ENCODE measurements around the gene AMMECR1.

AMMECR1 gene

DNA sequence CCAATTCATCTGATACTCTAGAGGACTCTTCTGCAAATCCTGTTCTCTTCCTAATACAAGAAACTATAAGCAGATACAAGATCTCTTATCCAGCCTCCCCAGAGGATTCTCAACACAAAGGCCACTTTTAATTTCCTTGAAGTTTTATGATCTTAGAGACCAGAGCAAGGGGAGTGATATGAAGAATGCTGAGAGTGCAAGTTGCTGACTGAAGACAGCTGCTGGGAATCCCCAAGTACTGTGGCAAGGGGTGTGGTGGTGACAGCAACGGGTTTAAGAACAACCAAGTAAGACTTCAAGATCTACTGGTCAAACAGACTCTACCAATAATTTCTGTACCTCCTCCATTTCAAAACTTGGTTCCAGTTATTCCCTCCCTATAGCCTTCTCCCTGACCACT is 7.0 kb downstream of the AMMECR1 start:
- DNase-seq, result no peak

DNA sequence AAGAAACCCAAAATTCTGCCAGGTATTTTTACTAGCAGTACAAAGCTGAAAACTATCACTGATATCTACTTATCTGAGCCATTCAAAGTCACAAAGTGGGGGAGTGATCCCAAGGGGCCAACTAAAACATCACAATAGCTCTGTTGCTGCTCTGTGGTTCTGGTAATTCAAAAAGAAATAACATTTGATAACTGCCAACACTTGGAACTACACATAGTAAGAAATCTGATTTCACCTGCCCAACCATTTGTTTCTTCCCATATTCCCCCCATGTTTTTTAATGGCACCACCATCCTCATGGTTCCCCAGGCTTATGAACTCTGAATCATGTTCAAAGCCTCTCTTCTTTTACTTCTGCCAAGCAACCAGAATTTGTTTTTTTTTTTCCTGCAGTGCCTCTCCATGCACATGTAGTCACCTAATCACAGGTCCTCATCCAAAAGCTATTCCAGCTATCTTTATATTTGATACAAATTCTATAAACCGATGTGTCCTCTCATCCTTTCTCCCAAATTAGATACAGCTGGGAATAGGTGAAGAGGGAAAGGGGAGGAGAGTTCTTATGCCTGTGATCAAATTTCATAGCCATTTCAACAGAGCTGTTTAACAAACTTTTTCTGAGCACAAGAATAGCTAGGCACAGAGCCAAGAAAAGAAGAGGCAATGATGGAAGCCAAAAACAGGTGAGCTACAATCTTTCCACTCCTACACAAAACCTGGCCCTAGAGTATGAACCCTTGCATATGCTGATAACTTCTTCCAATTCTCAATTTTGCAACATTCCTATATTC is 7.7 kb downstream of the AMMECR1 start:
- DNase-seq, result no peak

DNA sequence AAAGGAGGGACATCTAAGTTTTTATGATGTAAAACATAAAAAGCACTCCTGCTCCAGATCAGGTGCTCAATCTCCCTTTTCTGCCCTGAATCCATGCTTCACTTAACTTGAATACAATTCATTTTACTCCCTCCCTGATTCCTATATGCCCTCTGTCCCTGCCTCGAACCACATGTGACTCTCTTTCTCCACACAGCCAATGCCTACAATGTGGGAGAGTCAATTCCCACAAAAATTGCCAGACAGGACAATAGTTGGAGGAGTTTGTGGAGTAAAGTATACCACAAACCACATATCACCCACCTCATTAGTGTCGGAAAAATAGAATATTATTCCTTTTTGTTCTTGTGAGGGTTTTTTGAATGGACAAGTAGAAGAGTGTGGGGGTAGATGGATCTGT is 9.7 kb downstream of the AMMECR1 start:
- no peak for DNase-seq

DNA sequence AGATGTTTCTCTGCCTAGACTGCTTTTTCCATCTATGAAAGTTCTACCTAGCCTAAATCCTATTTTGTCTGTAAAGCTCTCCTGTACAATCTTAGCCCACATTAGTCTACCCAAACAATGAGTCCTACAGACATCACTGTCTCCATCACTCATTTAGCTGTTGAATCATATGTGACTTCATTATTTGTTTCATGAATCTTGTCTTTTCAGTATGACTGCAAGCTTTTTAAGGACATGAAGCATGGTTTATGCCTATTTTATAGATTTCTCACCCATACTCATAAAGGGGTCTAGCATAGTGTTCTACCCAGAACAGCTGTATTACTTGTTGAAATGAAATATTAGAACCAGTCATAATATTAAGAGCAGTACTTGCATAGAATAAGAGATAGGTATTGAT is 13.0 kb downstream of the AMMECR1 start:
- DNase-seq, result no peak

DNA sequence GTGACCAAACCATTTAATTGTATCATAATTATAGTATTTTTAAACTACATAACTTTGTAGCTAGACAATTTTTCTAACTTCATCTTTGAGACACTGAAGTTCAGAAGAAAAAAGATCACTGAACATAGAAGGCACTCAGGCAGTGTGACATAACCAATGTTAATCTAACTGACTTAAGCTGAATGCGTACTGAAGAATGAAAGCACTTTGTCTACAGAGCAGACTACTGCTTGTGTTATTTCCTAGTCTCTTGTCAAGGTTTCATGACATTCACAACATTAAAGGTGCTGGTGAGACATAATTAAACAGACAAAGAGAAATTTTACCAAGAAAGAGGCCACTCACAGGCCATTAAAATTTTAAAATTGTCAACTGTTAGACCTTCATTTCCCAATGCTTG is 13.5 kb downstream of the AMMECR1 start:
- no peak for DNase-seq

DNA sequence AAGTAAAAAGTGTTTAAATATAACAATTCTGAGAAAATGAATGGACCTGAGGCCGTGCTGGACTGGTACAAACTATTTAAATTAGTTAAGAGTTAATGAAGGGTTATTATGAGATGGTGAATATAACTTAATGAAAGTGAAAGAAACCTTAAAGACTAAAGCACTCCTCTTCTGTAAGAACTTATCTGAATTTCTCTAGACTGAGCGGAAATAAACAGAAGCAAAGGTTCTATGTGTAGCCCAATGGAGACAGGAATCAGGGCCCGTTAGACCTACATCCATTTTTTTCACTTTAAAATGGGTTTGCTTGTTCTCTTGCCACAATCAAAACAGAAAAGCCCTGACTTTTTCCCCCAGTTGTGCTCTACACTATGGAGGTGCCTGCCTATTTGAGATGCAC is 14.9 kb downstream of the AMMECR1 start:
- no peak for DNase-seq

DNA sequence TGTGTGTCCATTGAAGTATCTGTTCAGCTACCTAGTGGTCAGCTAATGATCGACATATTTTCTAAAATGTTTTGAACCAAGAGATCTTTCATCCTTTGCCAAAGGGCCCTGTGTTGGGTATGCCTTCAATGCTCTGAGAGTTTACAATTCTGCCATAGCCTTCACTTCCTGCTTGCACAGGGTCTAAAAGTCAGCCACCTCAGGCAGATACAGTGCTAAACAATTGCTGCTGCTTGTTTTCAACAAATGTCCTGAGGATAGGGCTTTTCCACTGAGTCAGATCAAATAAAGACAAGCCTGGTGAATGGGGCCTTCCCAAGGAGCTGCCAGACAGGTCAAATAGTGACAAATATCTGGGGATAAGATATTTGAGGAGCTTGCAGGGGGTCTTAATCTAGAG is 16.7 kb downstream of the AMMECR1 start:
- no peak for DNase-seq

DNA sequence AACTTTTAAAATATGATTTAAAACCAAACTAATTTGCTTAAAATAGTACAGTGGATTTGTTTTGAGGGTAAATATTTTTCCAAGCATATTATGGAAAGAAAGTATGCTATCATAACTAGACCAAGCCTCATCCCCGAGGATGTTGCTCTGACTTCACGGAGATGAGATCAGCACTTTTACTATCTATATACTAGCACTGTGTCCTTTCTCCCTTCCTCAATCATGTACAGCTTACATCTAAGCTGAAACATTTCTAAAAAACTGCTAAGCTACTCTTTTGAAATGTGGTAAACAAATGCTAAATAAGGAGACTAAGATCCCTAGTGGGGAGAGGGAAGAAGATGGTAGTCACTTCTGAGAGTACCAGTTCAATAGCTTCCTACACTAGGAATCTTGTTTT is 23.8 kb downstream of the AMMECR1 start:
- no peak for DNase-seq

DNA sequence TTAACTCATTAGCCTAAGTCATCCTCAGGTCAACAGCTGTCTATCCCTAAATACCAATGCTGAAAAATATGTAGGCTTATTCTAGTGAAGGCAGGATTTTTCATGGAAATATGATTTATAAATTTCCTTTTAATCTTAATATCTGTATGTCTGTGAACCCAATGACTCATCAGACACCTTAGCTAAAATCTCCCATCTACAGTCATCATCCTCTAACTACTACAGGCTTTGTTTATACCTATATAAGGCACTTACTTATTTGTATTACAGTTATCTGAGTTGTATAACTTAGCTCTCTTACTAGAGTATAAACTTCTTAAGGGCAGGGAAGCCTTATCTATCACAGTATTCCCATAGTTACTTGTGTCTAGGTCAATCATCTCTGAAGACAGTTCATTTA is 24.2 kb downstream of the AMMECR1 start:
- no peak for DNase-seq

DNA sequence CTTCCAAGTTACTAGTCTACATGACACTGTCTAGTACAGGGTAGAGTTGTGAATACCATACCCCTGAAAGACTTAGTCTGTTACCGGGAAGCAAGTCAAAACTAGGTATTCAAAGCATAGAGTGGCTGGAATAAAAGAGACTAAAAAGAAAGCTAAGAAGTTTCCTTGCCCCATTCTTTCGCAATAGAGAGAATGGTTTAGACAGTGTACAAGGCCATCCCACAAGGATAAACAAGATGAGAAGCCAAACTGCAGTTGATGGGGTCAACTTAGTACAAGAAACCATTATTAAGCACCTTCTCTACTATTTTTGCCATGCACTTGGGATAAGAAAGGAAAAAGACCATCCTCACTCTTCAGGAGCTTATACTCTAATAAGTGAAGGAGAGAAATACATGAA is 30.3 kb downstream of the AMMECR1 start:
- DNase-seq, result no peak

DNA sequence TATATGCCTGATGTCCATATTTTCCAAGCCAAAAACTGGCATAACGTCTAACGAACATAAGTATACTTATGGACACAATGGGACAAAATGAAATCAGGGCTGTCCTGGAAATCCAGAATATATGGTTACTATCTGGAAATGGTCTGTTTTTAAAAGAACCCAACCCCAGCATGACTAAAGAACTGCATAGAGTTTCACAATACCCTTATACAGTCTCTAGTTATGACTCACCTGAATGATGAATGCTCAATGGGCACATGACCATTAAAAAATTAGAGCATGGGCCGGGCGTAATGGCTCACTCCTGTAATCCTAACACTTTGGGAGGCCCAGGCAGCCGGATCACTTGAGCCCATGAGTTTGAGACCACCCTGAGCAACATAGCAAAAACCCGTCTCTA is 31.8 kb downstream of the AMMECR1 start:
- no peak for DNase-seq

DNA sequence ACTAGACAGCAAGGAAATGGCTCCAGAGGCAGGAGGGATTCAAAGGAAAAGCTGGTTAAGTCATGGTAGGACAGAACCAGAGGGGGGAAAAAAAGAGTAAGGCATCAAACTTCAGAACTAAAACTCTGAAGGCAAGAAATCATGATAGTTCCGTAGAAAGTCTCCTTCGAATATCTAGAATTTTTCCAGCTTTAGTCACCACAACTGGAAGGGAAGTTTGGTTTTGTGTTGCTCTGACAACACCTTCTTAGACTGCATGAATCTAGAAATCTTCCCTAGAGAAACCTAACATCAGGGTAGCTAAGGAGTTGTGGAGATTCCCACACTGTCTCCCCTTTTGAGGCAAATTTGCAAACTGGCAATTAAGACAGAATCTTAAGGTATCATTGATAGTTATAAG is 33.7 kb downstream of the AMMECR1 start:
- DNase-seq, result no peak

DNA sequence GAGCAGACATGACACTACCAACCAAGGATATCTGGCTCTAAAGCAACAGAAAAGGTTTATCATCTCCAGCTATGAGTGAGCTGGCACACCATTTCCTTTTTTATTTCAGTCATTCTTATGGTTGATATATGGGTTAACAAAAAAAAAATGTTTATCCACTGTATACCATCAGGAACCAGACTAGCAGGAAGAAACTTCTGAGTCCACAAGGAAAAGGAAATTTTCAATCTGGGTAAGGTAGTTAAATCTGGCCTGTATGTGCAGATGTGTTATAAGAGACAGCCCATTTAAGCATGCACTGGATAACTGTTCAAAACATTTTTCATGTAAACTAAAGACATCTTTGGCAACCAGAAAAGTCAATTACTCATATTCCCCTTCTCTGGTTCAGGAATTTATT is 35.0 kb downstream of the AMMECR1 start:
- DNase-seq, result no peak

DNA sequence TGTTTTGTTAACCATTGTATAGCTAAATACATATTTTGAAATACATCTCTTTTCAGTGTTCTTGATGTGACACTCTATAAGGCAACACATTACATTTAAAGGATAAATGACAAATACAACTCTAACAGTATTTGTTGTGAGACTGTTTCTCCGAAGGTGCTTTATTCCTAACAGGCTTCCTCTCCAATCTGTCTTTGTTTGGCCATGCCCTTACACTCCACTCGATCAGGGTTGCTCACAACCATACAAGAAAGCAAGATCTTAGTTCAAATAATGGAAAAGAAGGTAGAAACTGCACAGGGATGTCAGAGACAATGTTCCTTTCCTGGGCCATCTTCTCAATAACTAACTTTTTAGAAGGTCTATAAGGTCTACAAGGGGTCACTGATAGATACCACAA is 36.5 kb downstream of the AMMECR1 start:
- no peak for DNase-seq

DNA sequence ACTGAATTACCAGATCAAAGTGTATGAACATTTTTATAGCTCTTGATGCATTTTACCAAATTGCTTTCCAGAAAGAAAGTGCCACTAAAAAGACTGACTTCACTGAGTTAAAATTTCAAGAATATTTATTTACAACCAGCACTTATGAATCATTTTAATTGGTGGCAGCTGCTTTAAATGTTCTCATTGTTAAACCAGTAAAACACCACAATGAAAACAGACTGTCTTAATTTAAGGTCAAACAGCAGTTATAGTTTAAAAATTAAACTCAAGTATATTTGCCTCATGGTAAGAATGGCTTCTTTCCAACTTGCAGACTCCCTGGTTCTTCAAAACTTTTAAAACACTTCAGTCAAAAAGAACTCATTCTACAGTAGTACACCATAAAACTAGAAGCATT is 36.9 kb downstream of the AMMECR1 start:
- DNase-seq, result no peak

DNA sequence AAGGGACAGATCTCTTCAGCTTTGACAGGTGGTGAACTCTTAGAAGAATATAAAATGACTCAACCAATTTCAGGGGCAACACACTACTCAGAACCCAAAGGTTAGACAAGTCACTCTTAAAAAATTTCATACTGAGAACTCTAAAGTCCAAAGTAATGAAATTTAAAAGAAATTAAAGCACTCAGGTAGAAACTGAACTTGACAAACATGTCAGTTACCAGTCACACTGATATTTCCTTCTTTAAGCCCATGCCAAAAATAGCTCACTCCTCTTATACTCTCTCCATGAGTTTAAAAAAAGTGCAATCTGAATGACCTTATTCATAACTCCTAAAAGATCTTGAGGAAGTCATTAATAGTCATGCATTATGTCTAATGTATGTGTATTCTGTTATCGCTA is 40.3 kb downstream of the AMMECR1 start:
- no peak for DNase-seq

DNA sequence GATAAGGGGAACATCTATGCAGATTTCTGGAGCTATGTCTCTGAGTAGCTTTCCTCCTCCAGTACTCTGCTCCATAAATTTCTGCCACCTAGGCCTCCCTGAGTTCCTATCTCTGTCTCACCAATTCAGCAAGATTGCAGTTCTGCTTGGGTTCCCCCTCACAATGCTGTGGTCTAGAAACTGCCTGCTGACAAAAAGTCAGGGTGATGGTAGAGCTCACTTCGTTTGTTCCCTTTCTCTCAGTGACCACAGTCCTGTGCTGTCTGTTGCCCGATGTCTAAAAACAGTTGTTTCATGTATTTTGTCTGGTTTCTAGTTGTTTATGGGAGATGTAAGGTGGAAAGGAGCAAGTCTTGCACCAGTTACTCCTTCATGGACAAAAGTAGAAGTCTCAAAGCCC is 41.1 kb downstream of the AMMECR1 start:
- no peak for DNase-seq

DNA sequence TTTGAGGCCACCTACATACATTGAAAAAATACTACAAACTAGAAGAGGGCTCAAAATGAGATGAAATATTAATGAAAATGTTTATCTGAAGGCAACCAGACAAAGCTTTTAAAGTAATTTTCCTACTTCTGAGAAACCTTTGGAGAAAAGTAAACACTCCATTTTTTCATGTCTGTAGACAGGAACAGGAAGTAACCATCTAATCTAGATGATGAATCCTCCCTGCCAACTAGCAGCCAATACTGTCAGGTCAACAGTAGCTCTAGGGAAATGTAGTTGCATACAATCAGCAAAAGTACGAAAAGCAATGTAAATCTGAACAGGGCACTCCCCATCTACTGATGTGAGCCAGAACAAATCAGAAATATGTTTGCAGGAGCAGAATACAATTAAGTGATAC is 49.0 kb downstream of the AMMECR1 start:
- DNase-seq, result no peak

DNA sequence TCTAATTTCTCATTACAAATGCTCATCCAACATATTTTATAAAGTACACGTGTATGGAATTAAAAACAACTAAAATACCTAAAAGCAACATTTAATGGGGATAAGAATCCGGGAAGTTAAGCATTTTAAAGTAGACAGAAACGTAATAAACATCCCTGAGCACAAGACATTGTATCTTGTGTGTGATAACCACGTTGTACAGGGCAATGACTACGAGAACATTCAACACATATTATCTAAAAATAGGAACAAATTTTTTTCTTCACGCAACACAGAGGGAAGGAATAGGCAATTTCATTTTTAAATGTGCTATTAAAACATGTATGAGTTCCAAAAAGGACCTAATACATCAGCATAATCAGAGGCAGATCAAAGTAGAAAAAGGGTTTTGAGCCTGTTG is 49.5 kb downstream of the AMMECR1 start:
- no peak for DNase-seq

DNA sequence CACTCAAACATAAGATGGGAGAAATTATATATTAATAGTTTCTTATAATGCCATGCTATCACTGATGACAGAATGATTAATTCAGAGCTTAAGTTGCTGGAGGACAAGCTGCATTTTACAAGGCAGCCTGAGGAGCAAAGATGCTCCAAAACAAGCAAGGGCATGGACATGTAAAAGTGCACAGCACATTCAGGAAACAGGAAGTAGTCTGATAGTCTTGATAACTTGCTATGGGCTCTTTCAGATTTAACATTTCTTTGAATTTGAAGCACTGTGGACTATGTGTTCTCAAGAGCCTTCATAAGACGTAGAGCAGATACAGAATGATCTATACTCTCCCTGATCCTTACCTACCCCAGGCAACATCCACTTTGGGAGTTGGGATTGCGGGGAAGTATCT is 50.0 kb downstream of the AMMECR1 start:
- DNase-seq, result no peak

DNA sequence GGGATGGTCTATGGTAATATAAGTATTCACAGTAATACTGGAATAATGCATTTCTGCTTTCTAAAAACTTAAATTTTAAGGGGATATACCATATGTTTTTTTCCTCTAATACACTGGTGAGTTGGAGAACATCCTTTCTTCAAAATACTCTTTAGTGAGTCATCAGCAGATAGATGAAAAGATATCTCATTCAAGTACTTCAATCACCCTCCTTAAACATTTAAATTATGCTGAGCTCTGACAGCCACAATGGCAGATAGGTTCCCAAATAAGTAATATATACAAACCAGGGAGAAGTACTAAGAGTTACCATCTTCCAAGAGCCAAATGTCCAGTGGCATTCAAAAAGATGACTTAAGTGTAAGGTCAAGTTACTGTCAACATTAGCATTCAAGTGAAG is 52.2 kb downstream of the AMMECR1 start:
- DNase-seq, result no peak

DNA sequence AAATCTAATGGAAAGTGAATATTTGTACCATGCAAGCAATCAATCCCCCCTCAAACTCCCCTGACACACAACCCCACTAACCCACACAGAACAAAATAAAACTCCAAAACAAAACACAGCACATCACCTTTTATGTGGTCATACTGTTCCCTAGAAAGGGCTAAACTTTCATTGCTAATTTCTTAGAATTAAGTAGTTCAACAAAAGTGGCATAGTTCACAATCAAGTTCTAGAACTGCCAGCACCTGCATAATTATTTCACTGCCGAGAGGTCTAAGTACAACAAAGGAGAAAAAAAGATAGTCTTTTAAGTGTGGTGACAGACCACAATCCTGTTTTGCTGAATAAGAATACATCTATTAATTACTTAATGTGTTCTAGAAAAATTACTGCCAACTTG is 58.8 kb downstream of the AMMECR1 start:
- no peak for DNase-seq

DNA sequence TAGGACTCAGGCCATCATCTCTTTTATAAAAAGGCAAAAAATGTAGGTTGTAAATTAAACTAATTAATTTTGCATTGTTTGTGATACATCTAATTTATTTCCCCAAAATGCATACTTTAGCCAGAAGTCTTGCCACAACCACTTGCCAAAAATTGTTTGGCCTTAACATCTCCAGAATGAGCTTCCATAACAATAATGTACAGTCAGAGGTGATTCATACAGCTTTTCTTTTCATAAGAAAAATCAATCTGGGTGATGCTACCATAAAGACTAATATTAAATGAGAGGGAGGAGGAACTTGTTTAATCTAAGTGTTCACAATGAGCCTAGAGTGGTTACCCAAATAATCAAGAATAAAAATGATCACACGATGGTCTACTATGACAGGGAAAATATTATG is 59.3 kb downstream of the AMMECR1 start:
- DNase-seq, result no peak

DNA sequence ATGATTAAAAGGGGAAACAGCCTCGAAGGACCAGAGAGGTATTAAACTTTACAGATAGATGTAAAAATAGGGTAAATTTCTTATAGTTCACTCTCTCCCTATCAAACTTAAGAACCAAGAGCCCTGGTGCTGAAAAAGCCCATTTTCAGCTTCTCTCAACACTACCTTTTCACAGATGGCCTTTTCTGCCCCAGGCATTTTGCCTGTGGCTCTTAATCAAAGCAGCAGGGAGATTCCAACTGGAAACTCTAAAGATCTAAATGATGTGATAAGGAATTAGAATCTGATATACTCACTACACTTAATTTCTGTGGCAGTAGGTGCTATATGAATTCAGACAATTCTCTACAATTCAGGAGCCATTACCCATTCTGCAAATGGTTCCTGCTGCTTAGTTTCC is 60.0 kb downstream of the AMMECR1 start:
- no peak for DNase-seq

DNA sequence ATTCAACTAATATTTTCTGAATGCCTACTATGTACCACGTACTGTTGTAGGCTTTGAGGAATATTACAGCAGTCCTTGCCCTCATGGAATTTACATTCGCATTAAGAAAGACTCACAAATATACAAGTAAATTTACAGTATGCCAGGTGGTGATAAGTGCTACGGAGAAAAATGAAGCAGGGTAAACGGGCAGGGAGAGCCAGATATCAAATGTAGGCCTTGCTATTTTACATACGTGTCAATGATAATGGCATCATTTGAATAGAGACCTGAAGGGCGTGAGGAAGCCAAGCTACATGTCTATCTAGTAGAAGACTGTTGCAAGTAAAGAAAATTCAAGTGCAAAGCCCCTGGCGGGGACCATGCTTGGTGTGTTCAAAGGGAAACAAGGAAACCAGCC is 65.2 kb downstream of the AMMECR1 start:
- no peak for DNase-seq

DNA sequence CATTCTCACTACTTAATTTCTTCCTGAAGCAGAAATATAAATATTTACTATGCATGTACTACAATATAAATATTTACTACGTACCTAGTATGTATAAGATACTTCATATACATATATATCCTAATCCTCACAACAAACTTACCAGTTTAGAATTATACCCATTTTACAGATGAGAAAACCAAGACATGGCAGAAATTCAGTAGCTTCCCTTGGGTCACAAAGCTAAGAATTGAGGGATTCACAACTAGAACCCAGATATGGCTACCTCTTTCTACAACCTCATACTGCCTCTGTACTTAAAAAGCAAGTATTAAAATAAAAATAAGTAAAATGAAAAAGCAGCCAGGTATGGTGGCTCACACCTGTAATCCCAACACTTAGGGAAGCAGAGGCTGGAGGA is 65.9 kb downstream of the AMMECR1 start:
- DNase-seq, result no peak

Data from activated T-cell treated with anti-CD3 and anti-CD28 coated beads, Interleukin-2, amount 50 U/mL, for 1 hour (primary cell).